Activated CD4-positive, alpha-beta T cell treated with anti-CD3 and anti-CD28 coated beads for 1 hour (primary cell): ENCODE data around the gene UBAC2.
"Not testable (repeated sequence)": the region's sequence is repeated elsewhere in the genome, so short reads cannot be mapped to it uniquely, and the experiment has no call there.

Experiments used
- DNase-seq: peaks from one replicate; pipeline ENCODE4 v3.0.0-alpha.2; 2020

UBAC2 gene

GRCh38 chr13:99383511-99383921 is 182.9 kb downstream of the UBAC2 start:
- DNase-seq: peak; percentile 8

- peak; percentile 18 for DNase-seq
Observed at GRCh38 chr13:99383946-99384345, 183.3 kb downstream of the UBAC2 start.

GRCh38 chr13:99384468-99384867 is 183.8 kb downstream of the UBAC2 start:
- peak; percentile 21 for DNase-seq

GRCh38 chr13:99385161-99385560 is 184.5 kb downstream of the UBAC2 start:
- peak; percentile 4 for DNase-seq

- DNase-seq: peak; percentile 5
Observed at GRCh38 chr13:99385940-99386339, 185.3 kb downstream of the UBAC2 start.

GRCh38 chr13:99386495-99386894 is 185.8 kb downstream of the UBAC2 start:
- DNase-seq: no peak

- peak; percentile 75 for DNase-seq
Observed at GRCh38 chr13:99386911-99387788, 186.5 kb downstream of the UBAC2 start.

- peak; percentile 2 for DNase-seq
Observed at GRCh38 chr13:99388334-99388923, 187.8 kb downstream of the UBAC2 start.

- not testable (repeated sequence) for DNase-seq
Observed at GRCh38 chr13:99389094-99389493, 188.4 kb downstream of the UBAC2 start.

GRCh38 chr13:99389520-99390304 is 189.1 kb downstream of the UBAC2 start:
- peak; percentile 6 for DNase-seq

GRCh38 chr13:99390601-99391000 is 189.9 kb downstream of the UBAC2 start:
- peak; percentile 5 for DNase-seq

- no peak for DNase-seq
Observed at GRCh38 chr13:99391781-99392469, 191.3 kb downstream of the UBAC2 start.

GRCh38 chr13:99392470-99393135 is 191.9 kb downstream of the UBAC2 start:
- no peak for DNase-seq

GRCh38 chr13:99393391-99393790 is 192.7 kb downstream of the UBAC2 start:
- DNase-seq: not testable (repeated sequence)

GRCh38 chr13:99393791-99394735 is 193.4 kb downstream of the UBAC2 start:
- peak; percentile 6 for DNase-seq

- DNase-seq: no peak
Observed at GRCh38 chr13:99395436-99395835, 194.8 kb downstream of the UBAC2 start.

GRCh38 chr13:99396446-99396845 is 195.8 kb downstream of the UBAC2 start:
- no peak for DNase-seq

GRCh38 chr13:99398071-99398470 is 197.4 kb downstream of the UBAC2 start:
- no peak for DNase-seq

- no peak for DNase-seq
Observed at GRCh38 chr13:99398916-99399622, 198.4 kb downstream of the UBAC2 start.

GRCh38 chr13:99399623-99399974 is 198.9 kb downstream of the UBAC2 start:
- DNase-seq: no peak
